Fibroblast of pulmonary artery (primary cell): Measurements from ENCODE around the gene RNU6-8.

Experiments used
- DNase-seq: peaks from one replicate; pipeline ENCODE4 v3.0.0-alpha.2; 2010; ENCODE audit warnings: low read depth
- H3K4me3 ChIP-seq: replicated peaks from 2 replicates; pipeline ENCODE4 v1.5.1; 2011; ENCODE audit warnings: low read depth, mild to moderate bottlenecking, control low read depth, low read length, moderate library complexity
- TF ChIP-seq, protein P1 (sequence below): IDR thresholded peaks from 2 replicates; pipeline ENCODE4 v1.5.1; 2011; ENCODE audit warnings: mild to moderate bottlenecking, control low read depth, low read length, inconsistent platforms; ENCODE audit errors: missing control alignments

The RNU6-8 gene

DNA sequence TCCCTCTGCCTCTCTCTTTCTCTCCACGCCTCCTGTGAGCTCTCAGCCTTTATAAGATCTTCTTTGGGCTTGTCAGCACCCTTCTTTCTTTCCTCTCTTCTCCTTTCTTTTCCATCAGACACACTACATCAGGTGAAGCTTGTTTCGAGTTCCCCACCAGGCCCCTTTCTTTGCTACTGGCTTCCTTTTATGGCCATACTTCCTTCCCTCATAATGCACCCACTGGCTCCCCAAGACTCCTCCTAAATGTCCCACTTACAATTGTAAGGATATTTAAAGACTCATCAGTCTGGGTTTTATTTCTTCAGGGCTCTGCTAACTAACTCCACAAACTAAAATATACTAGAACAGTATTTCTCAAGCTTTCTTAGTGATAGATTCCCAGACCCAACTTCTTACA is 3.5 kb upstream of the RNU6-8 start:
- no peak overlapping the region for H3K4me3 ChIP-seq
- DNase-seq = no peak
- TF ChIP-seq, protein P1, sequence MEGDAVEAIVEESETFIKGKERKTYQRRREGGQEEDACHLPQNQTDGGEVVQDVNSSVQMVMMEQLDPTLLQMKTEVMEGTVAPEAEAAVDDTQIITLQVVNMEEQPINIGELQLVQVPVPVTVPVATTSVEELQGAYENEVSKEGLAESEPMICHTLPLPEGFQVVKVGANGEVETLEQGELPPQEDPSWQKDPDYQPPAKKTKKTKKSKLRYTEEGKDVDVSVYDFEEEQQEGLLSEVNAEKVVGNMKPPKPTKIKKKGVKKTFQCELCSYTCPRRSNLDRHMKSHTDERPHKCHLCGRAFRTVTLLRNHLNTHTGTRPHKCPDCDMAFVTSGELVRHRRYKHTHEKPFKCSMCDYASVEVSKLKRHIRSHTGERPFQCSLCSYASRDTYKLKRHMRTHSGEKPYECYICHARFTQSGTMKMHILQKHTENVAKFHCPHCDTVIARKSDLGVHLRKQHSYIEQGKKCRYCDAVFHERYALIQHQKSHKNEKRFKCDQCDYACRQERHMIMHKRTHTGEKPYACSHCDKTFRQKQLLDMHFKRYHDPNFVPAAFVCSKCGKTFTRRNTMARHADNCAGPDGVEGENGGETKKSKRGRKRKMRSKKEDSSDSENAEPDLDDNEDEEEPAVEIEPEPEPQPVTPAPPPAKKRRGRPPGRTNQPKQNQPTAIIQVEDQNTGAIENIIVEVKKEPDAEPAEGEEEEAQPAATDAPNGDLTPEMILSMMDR = no peak

GRCh38 chr14:32205984-32206383 is 2.9 kb upstream of the RNU6-8 start:
- H3K4me3 ChIP-seq = no peak overlapping the region
- DNase-seq = no peak
- TF ChIP-seq, protein P1 = no peak

DNA sequence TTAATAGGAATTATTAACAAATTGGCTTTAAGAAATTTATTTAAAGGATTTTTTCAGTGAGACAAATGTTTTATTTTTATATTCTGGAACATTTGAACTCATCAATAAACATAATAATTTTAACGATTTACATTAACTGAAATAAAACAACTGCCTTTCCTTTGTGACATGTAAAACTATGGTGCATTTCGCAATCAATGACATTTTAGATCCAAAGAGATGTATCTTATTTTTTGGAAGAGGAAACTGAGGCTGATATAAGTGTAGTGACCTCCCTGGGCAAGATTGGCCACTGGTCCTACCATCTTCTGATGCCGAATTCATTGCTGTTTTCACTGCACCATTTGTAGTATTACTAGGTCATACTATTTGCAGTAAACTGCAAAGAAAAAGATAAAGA is 2.5 kb upstream of the RNU6-8 start:
- H3K4me3 ChIP-seq = no peak overlapping the region
- TF ChIP-seq, protein P1 = no peak
- DNase-seq = no peak

DNA sequence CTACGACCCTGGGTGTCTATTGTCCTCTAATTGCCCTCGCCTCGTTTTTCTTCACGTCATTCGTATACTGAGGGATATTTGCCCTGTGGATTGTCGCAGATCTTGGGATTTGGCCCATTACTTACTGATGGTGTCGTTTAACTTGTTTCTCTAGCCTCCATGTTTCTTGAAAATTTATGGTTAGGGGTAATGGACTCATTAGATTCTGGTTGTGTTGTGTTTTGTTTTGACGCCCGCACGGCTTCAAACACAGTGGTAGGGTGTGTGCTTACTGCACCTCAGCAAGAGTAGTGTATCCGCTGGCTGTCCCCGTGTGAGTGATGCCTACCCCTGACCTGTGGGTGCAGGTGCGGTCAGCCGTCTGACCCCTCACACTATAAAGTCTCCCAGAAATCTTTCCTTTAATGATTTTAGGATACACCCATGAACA is 874 bp upstream of the RNU6-8 start:
- peak overlapping the region; percentile 70 for H3K4me3 ChIP-seq
- TF ChIP-seq, protein P1 = no peak
- DNase-seq = peak; percentile 3

DNA sequence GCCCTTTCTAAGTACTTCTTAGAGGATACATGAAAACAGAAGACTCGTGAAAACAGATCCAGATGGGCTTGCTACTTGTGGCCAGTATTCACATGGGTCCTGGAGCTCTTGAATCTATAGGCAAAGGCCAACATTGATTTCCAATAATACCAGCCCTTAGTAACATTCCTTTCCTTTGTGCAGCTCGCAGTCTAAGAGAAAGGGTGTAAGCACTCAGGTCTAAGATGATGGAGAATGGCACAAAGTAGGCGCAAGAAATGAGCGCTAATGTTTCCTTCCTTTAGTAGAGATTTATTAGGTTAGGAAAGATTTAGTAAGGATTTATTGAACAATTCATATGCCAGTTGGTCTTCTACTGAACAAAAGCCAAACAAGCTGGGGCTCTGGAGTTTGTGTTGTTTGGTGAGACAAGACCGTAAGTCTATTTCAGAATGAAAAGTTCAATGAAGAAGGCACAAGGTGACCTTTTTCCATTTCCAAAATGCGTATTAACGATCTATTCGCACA is 525 bp downstream of the RNU6-8 start:
- TF ChIP-seq, protein P1 = no peak
- no peak for DNase-seq
- peak overlapping the region; percentile 70 for H3K4me3 ChIP-seq

- H3K4me3 ChIP-seq = peak within 1 kb of the TSS; percentile 70
- TF ChIP-seq, protein P1 = no peak
- DNase-seq = peak; percentile 21
Observed at GRCh38 chr14:32201816-32202490, 1.1 kb downstream of the RNU6-8 start, which contains the start of gene RNU6-7. RNU6-7 (plus strand) TSS chr14:32202045.
